IMR-90 (cell line): ENCODE results near the gene OR2B6. TPM values are rescaled to one million over a fixed set of nuclear protein-coding genes. Genes with fewer than 3 reads are reported as not detected.

Experiments
- ATAC-seq: fragments of 200-7000 bp; cut with Tn5 transposase; 2 replicates; pipeline ENCODE4 v1.9.1; 2020; ENCODE audit warnings: low read depth, mild to moderate bottlenecking, moderate library complexity
- BruUV-seq: library from RNA; stranded (reverse); fragments of 400-500 nt; replicated peaks from 2 replicates; lab custom pipeline; 2021; lab: Mats Ljungman, UMichigan
- CTCF ChIA-PET: fragments of 300-600 bp; formaldehyde crosslinking; extraction: SDS; loops from one replicate; lab custom pipeline; 2021; ENCODE audit warnings: antibody characterized with exemption; lab: Yijun Ruan, JAX
- POLR2A ChIA-PET: fragments of 300-600 bp; sonication (Branson Sonifier 250); formaldehyde crosslinking; loops from one replicate; lab custom pipeline; 2022; ENCODE audit warnings: antibody characterized with exemption; ENCODE audit not compliant: unreplicated experiment; lab: Charles Lee
- DNase-seq: peaks from one replicate; pipeline ENCODE4 v3.0.0; 2013
- H2AFZ ChIP-seq: replicated peaks from 2 replicates; pipeline ENCODE3; 2013; ENCODE audit warnings: low read length, mild to moderate bottlenecking; ENCODE audit not compliant: poor library complexity
- H2AK5ac ChIP-seq: 2 replicates; pipeline ENCODE4 v1.6.1; 2013; ENCODE audit warnings: low read depth, low read length, inconsistent platforms
- H2AK9ac ChIP-seq: replicated peaks from 2 replicates; pipeline ENCODE3; 2013; ENCODE audit warnings: mild to moderate bottlenecking, low read depth, low read length, moderate library complexity; ENCODE audit not compliant: poor library complexity
- H2BK120ac ChIP-seq: 2 replicates; pipeline ENCODE4 v1.6.1; 2013; ENCODE audit warnings: low read depth, low read length, inconsistent platforms
- H2BK15ac ChIP-seq: 3 replicates; pipeline ENCODE4 v1.6.1; 2013; ENCODE audit warnings: low read depth, low read length, inconsistent platforms
- H2BK20ac ChIP-seq: 2 replicates; pipeline ENCODE4 v1.6.1; 2013; ENCODE audit warnings: low read depth, mild to moderate bottlenecking, inconsistent platforms, low read length, moderate library complexity
- H2BK5ac ChIP-seq: 2 replicates; pipeline ENCODE4 v1.6.1; 2013; ENCODE audit warnings: mild to moderate bottlenecking, low read depth, low read length, inconsistent platforms; ENCODE audit not compliant: poor library complexity, severe bottlenecking
- H3K14ac ChIP-seq: replicated peaks from 2 replicates; pipeline ENCODE4 v1.6.1; 2013; ENCODE audit warnings: low read depth, low read length, inconsistent platforms
- H3K18ac ChIP-seq: 2 replicates; pipeline ENCODE4 v1.6.1; 2013; ENCODE audit warnings: low read depth, low read length, control low read depth
- H3K23ac ChIP-seq: 2 replicates; pipeline ENCODE4 v1.6.1; 2013; ENCODE audit warnings: low read depth, low read length, inconsistent platforms
- H3K27ac ChIP-seq: 2 replicates; pipeline ENCODE4 v1.5.1; 2013; ENCODE audit warnings: mild to moderate bottlenecking, control low read depth, low read length; ENCODE audit not compliant: insufficient read depth
- H3K27me3 ChIP-seq: 2 replicates; pipeline ENCODE4 v1.6.1; 2013; ENCODE audit warnings: low read length; ENCODE audit not compliant: control insufficient read depth, insufficient read depth
- H3K36me3 ChIP-seq: 2 replicates; pipeline ENCODE4 v1.6.1; 2013; ENCODE audit warnings: low read length, mixed read lengths; ENCODE audit not compliant: control insufficient read depth, insufficient read depth
- H3K4ac ChIP-seq: 2 replicates; pipeline ENCODE4 v1.6.1; 2013; ENCODE audit warnings: low read depth, low read length, inconsistent platforms
- H3K4me1 ChIP-seq: 2 replicates; pipeline ENCODE4 v1.6.1; 2013; ENCODE audit warnings: low read length, mixed read lengths; ENCODE audit not compliant: control insufficient read depth, insufficient read depth
- H3K4me2 ChIP-seq: 2 replicates; pipeline ENCODE4 v1.6.1; 2013; ENCODE audit warnings: low read depth, mild to moderate bottlenecking, control low read depth, low read length, moderate library complexity
- H3K4me3 ChIP-seq: 2 replicates; pipeline ENCODE4 v1.5.1; 2013; ENCODE audit warnings: low read depth, mild to moderate bottlenecking, control low read depth, low read length, moderate library complexity; ENCODE audit not compliant: insufficient read depth
- H3K56ac ChIP-seq: 2 replicates; pipeline ENCODE4 v1.6.1; 2013; ENCODE audit warnings: low read length, inconsistent platforms; ENCODE audit not compliant: insufficient read depth; ENCODE audit errors: extremely low read depth
- H3K79me1 ChIP-seq, 2 experiments: 2 replicates each; pipeline ENCODE4 v1.6.1; 2013; ENCODE audit warnings: low read length in 2 of 2, inconsistent platforms in 1 of 2, low read depth in 1 of 2
- H3K9ac ChIP-seq: 2 replicates; pipeline ENCODE4 v1.6.1; 2013; ENCODE audit warnings: low read depth, low read length, control low read depth
- H3K9me1 ChIP-seq: 2 replicates; pipeline ENCODE4 v1.6.1; 2013; ENCODE audit warnings: low read length, inconsistent platforms; ENCODE audit not compliant: insufficient read depth
- H3K9me3 ChIP-seq: 2 replicates; pipeline ENCODE4 v1.6.1; 2013; ENCODE audit warnings: low read length; ENCODE audit not compliant: control insufficient read depth, insufficient read depth
- H4K20me1 ChIP-seq: 2 replicates; pipeline ENCODE4 v1.6.1; 2013; ENCODE audit warnings: low read length, inconsistent platforms; ENCODE audit not compliant: insufficient read depth
- H4K5ac ChIP-seq: 2 replicates; pipeline ENCODE4 v1.6.1; 2013; ENCODE audit warnings: mild to moderate bottlenecking, low read depth, low read length, control low read depth
- H4K8ac ChIP-seq, 2 experiments: 2 replicates each; pipeline ENCODE4 v1.6.1; 2013; ENCODE audit warnings: low read depth in 2 of 2, low read length in 2 of 2, control low read depth in 1 of 2, inconsistent platforms in 1 of 2
- H4K91ac ChIP-seq: 2 replicates; pipeline ENCODE4 v1.6.1; 2013; ENCODE audit warnings: low read depth, low read length, inconsistent platforms; ENCODE audit not compliant: insufficient read depth
- NFE2L2 ChIP-seq: fragments of 150-350 bp; IDR thresholded peaks from 2 replicates; pipeline ENCODE4 v1.6.1; 2016; ENCODE audit warnings: low read depth, mild to moderate bottlenecking, low read length
- RAD21 ChIP-seq: IDR thresholded peaks from 2 replicates; pipeline ENCODE4 v1.6.1; 2012; ENCODE audit warnings: low read length, improper control_type of control experiment
- RCOR1 ChIP-seq: IDR thresholded peaks from 2 replicates; pipeline ENCODE4 v1.6.1; 2012; ENCODE audit warnings: mild to moderate bottlenecking, low read length, improper control_type of control experiment; ENCODE audit not compliant: insufficient replicate concordance
- USF2 ChIP-seq: fragments of 150-350 bp; IDR thresholded peaks from 2 replicates; pipeline ENCODE4 v1.6.1; 2017; ENCODE audit warnings: mild to moderate bottlenecking, antibody characterized with exemption, low read length, low read depth
- WGBS, 2 experiments: methylation state at CpG; one replicate each; pipeline versions ENCODE4 v1.1.5 to v1.1.7; 2013; ENCODE audit warnings: missing lambda C conversion rate in 2 of 2; ENCODE audit not compliant: insufficient read length in 1 of 2; ENCODE audit errors: extremely low coverage in 2 of 2; 5-methylcytosine and 5-hydroxymethylcytosine counted together
- dilution Hi-C: fragments of 300-500 bp; cut with HindIII; formaldehyde crosslinking; loops from one replicate; pipeline ENCODE4 v1.14.3; 2018; ENCODE audit warnings: low sequenced_read_pairs; ENCODE audit not compliant: unreplicated experiment
- in situ Hi-C: fragments of 300-500 bp; cut with MboI; formaldehyde crosslinking; loops from 3 replicates; pipeline ENCODE4 v1.14.3; 2019; ENCODE audit warnings: low sequenced_read_pairs, inconsistent platforms, mixed read lengths
- intact Hi-C: fragments of 100-400 bp; cut with micrococcal nuclease; formaldehyde crosslinking; loops from 2 replicates; pipeline ENCODE4 v1.10.0; 2022
- polyA plus RNA-seq, 3 experiments: library from polyadenylated mRNA; depleted of rRNA; stranded (reverse); fragments of >200 nt; gene quantifications; 2 replicates each; pipeline ENCODE4 v1.2.3, GENCODE V29; 2012; ENCODE audit warnings: low replicate concordance in 1 of 3
- total RNA-seq: library from RNA; depleted of rRNA; stranded (reverse); fragments of >200 nt; gene quantifications from 2 replicates; pipeline ENCODE4 v1.2.3, GENCODE V29; 2012

The OR2B6 gene
- total and polyA plus RNA-seq, 2 of the 4 experiments (the other 2 are of a cell fraction): not detected

GRCh38 chr6:27911956-27912446 is 45.0 kb upstream of the OR2B6 start, which contains the start of gene OR2B2:
Gene OR2B2, minus strand, starts transcription at chr6:27912396. Its CDS starts 77 bp downstream, at chr6:27912319.
- H2AK5ac ChIP-seq: no peak within 1 kb of the TSS
- no peak within 1 kb of the TSS for H3K4ac ChIP-seq
- ChIA-PET POLR2A (no interaction called here), CTCF (no interaction called here)
- H3K27me3 ChIP-seq: no peaks in the 10 kb centered on the region
- no peak within 1 kb of the TSS for H2BK120ac ChIP-seq
- ATAC-seq (no peak), DNase-seq (no peak)
- H4K91ac ChIP-seq: no peak within 1 kb of the TSS
- H4K5ac ChIP-seq: no peak within 1 kb of the TSS
- no peak within 1 kb of the TSS for H3K4me2 ChIP-seq
- H2AFZ ChIP-seq: no peak within 1 kb of the TSS
- H3K18ac ChIP-seq: no peak within 1 kb of the TSS
- H3K4me3 ChIP-seq: no peak within 1 kb of the TSS
- H2BK20ac ChIP-seq: no peak within 1 kb of the TSS
- H3K36me3 ChIP-seq: no peaks in the 10 kb centered on the region
- H2BK15ac ChIP-seq: no peak within 1 kb of the TSS
- no peak within 1 kb of the TSS for H3K14ac ChIP-seq
- whole genome bisulfite sequencing, 2 experiments: no CpG with 5 or more reads among the region's 2 CpGs
- H4K20me1 ChIP-seq: no peaks in the 10 kb centered on the region
- no peak within 1 kb of the TSS for H3K56ac ChIP-seq
- no peak within 1 kb of the TSS for H3K9ac ChIP-seq
- H3K9me3 ChIP-seq: no peaks in the 10 kb centered on the region
- in situ Hi-C loops (no loop called here), dilution Hi-C loops (no loop called here), intact Hi-C loops (no loop called here)
- H3K23ac ChIP-seq: no peak within 1 kb of the TSS
- no peak within 1 kb of the TSS for H3K27ac ChIP-seq
- no peak within 1 kb of the TSS for H4K8ac ChIP-seq
- H2AK9ac ChIP-seq: no peak within 1 kb of the TSS
- H3K9me1 ChIP-seq: no peaks in the 10 kb centered on the region
- TF ChIP-seq RCOR1: no peak
- no peak for TF ChIP-seq NFE2L2
- no peak for TF ChIP-seq RAD21
- TF ChIP-seq USF2: no peak
- no TSS peak for BruUV-seq
- no peaks in the 10 kb centered on the region for H3K4me1 ChIP-seq
- no peak within 1 kb of the TSS for H2BK5ac ChIP-seq
- H3K79me1 ChIP-seq: no peaks in the 10 kb centered on the region
